GM18909 (cell line): Measurements from ENCODE around the gene ITGB6.
"Not testable (repeated sequence)": the region's sequence is repeated elsewhere in the genome, so short reads cannot be mapped to it uniquely, and the experiment has no call there.

Experiments used
- ATAC-seq: cut with Tn5 transposase; IDR thresholded peaks from one replicate; pipeline ENCODE4 v1.9.1; 2021; ENCODE audit warnings: mild to moderate bottlenecking; ENCODE audit not compliant: unreplicated experiment, poor library complexity

ITGB6 gene

GRCh38 chr2:160194351-160194750 lies 5.7 kb downstream of the ITGB6 start:
- no peak for ATAC-seq

GRCh38 chr2:160181146-160181836 lies 18.8 kb downstream of the ITGB6 start:
- ATAC-seq = not testable (repeated sequence)

GRCh38 chr2:160180690-160181089 lies 19.4 kb downstream of the ITGB6 start:
- ATAC-seq = not testable (repeated sequence)

GRCh38 chr2:160180172-160180571 lies 19.9 kb downstream of the ITGB6 start:
- no peak for ATAC-seq

GRCh38 chr2:160175169-160176134 lies 24.6 kb downstream of the ITGB6 start:
- no peak for ATAC-seq

- ATAC-seq = no peak
Measured at GRCh38 chr2:160174322-160174721, 25.8 kb downstream of the ITGB6 start.

- no peak for ATAC-seq
Measured at GRCh38 chr2:160169988-160170387, 30.1 kb downstream of the ITGB6 start.

GRCh38 chr2:160169471-160169870 lies 30.6 kb downstream of the ITGB6 start:
- ATAC-seq = no peak

- no peak for ATAC-seq
Measured at GRCh38 chr2:160168878-160169277, 31.2 kb downstream of the ITGB6 start.

GRCh38 chr2:160167089-160167740 lies 32.9 kb downstream of the ITGB6 start:
- ATAC-seq = no peak

GRCh38 chr2:160165996-160166395 lies 34.1 kb downstream of the ITGB6 start:
- ATAC-seq = no peak

- ATAC-seq = no peak
Measured at GRCh38 chr2:160165081-160165480, 35.0 kb downstream of the ITGB6 start.

- no peak for ATAC-seq
Measured at GRCh38 chr2:160157861-160158829, 41.9 kb downstream of the ITGB6 start.

- no peak for ATAC-seq
Measured at GRCh38 chr2:160156665-160157064, 43.4 kb downstream of the ITGB6 start.

- ATAC-seq = no peak
Measured at GRCh38 chr2:160156100-160156499, 44.0 kb downstream of the ITGB6 start.

GRCh38 chr2:160148419-160148818 lies 51.7 kb downstream of the ITGB6 start:
- not testable (repeated sequence) for ATAC-seq

- ATAC-seq = no peak
Measured at GRCh38 chr2:160145471-160145870, 54.6 kb downstream of the ITGB6 start.

- ATAC-seq = no peak
Measured at GRCh38 chr2:160144280-160144990, 55.6 kb downstream of the ITGB6 start.

GRCh38 chr2:160142472-160142871 lies 57.6 kb downstream of the ITGB6 start:
- no peak for ATAC-seq
